ENCODE measurements around the gene TRIM69.

GRCh38 chr15:44813231-44813630 lies 76.9 kb downstream of the TRIM69 start:
- TF ChIP-seq CTCF (conservative IDR thresholded peaks at IDR 0.05; ENCODE audit: low read depth, low read length) (no peak), EZH2 (IDR thresholded peaks at IDR 0.05; ENCODE audit: borderline replicate concordance, low read depth, low read length, poor library complexity, severe bottlenecking) (no peak)
